SU-DHL-6 (cell line): ENCODE measurements around the gene ZNRF1.
"Not testable (repeated sequence)": the region's sequence is repeated elsewhere in the genome, so short reads cannot be mapped to it uniquely, and the experiment has no call there.

Experiments
- H2AFZ ChIP-seq: fragments of 200-600 bp; sonication (generic); 2 replicates; pipeline ENCODE4 v1.6.1; 2014; ENCODE audit warnings: low read depth, mild to moderate bottlenecking, moderate library complexity, mixed read lengths, antibody characterized with exemption, low read length; ENCODE audit not compliant: severe bottlenecking
- H3F3A ChIP-seq: fragments of 200-600 bp; shearing (Covaris generic); 2 replicates; pipeline ENCODE4 v1.6.0; 2016; ENCODE audit warnings: antibody characterized with exemption, mild to moderate bottlenecking; ENCODE audit not compliant: insufficient read depth
- H3K27ac ChIP-seq: fragments of 200-600 bp; sonication (generic); 2 replicates; pipeline ENCODE4 v1.5.1; 2016; ENCODE audit warnings: low read depth, mild to moderate bottlenecking, low read length, moderate library complexity, mixed read lengths
- H3K27me3 ChIP-seq: fragments of 200-600 bp; sonication (generic), shearing (Covaris generic); 2 replicates; pipeline ENCODE4 v1.6.0; 2014; ENCODE audit warnings: mild to moderate bottlenecking, low read length
- H3K36me3 ChIP-seq: fragments of 200-600 bp; sonication (generic); 2 replicates; pipeline ENCODE4 v1.6.1; 2014; ENCODE audit warnings: mild to moderate bottlenecking, low read length, mixed read lengths
- H3K4me2 ChIP-seq: fragments of 300-600, 200-600 bp; shearing (Covaris generic), sonication (generic); 2 replicates; pipeline ENCODE4 v1.6.0; 2014; ENCODE audit warnings: low read length, low read depth, mild to moderate bottlenecking; ENCODE audit not compliant: poor library complexity, severe bottlenecking
- H3K4me3 ChIP-seq: fragments of 200-600 bp; sonication (generic); 2 replicates; pipeline ENCODE4 v1.5.1; 2014; ENCODE audit warnings: antibody characterized with exemption, low read length, mild to moderate bottlenecking, mixed read lengths; ENCODE audit not compliant: insufficient read depth, poor library complexity, severe bottlenecking
- H3K79me2 ChIP-seq: fragments of 200-600 bp; sonication (generic); 2 replicates; pipeline ENCODE4 v1.6.1; 2014; ENCODE audit warnings: mild to moderate bottlenecking, low read length, moderate library complexity; ENCODE audit not compliant: insufficient read depth
- H3K9ac ChIP-seq: fragments of 200-600 bp; sonication (generic); 2 replicates; pipeline ENCODE4 v1.7.0; 2014; ENCODE audit warnings: mild to moderate bottlenecking, low read length
- H3K9me2 ChIP-seq: fragments of 200-600 bp; sonication (generic); replicated peaks from 2 replicates; pipeline ENCODE4 v1.6.1; 2014; ENCODE audit warnings: low read length; ENCODE audit not compliant: insufficient read depth
- H3K9me3 ChIP-seq: fragments of 200-600 bp; sonication (generic); 2 replicates; pipeline ENCODE4 v1.6.1; 2014; ENCODE audit warnings: low read length, mixed read lengths; ENCODE audit not compliant: insufficient read depth
- H4K20me1 ChIP-seq: fragments of 200-600 bp; sonication (generic); 2 replicates; pipeline ENCODE4 v1.6.1; 2014; ENCODE audit warnings: low read depth, mild to moderate bottlenecking, antibody characterized with exemption, low read length, moderate library complexity, mixed read lengths
- EZH2phosphoT487 ChIP-seq: fragments of 200-600 bp; sonication (generic), shearing (Covaris generic); conservative IDR thresholded peaks from 2 replicates; pipeline ENCODE4 v1.6.1; 2018; ENCODE audit warnings: mild to moderate bottlenecking, antibody characterized with exemption, low read length, moderate library complexity, mixed read lengths
- TF ChIP-seq, protein P1 (sequence below): fragments of 200-600 bp; sonication (generic); IDR thresholded peaks from one replicate; pipeline ENCODE4 v1.5.1; 2017; ENCODE audit warnings: antibody characterized with exemption, mild to moderate bottlenecking, low read length, moderate library complexity; ENCODE audit not compliant: insufficient read depth, poor library complexity, severe bottlenecking

Gene ZNRF1

DNA sequence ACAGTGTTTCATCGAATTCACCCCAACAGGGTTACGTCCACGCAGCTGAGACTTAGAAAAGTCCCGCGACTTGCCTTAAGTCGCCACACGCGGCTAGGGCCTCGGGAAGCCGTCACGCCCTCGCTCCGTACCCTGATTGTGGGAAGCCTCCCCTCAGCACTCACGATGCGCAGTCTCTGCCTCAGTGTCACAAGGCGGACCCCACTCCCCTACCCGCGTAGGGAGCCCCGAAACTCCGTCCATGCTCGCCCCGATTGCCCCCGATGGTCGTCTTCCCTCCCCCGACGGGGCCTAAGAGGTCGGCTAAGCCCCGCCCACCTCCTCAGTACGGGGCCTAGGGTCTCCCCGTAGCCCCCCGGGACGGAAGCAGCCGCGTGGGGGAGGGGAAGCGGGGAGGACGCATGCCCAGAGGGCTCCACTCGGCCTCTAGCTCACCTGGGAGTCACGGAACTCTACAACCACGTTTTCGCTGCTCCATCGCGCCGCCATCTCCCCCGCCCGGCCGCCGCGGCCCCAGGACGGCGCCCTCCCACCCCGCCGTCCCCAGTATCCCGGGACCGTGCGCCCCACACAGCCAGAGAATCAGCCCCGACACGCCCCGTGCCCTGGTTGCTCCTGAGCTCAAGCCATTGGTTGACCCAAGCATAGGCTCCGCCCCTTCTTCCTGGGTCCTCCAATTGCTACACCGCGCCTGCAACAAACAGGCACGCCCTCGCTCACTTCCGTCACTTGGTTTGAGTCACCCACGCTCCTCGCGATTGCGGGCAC lies 14.1 kb upstream of the ZNRF1 start, which contains the start of gene WDR59:
WDR59 (minus strand) TSS at position 595 of the 768 bp plus-strand sequence; CDS start at position 489, 106 bp downstream.
- H3K9ac ChIP-seq: peak within 1 kb of the TSS; percentile 83
- H3K4me2 ChIP-seq: peak within 1 kb of the TSS; percentile 92
- H3K36me3 ChIP-seq: no peaks in the 10 kb centered on the region
- H3K9me3 ChIP-seq: no peaks in the 10 kb centered on the region
- H3K4me3 ChIP-seq: peak within 1 kb of the TSS; percentile 92
- H3K9me2 ChIP-seq: no peaks in the 10 kb centered on the region
- no peak for TF ChIP-seq EZH2phosphoT487
- TF ChIP-seq, protein P1, sequence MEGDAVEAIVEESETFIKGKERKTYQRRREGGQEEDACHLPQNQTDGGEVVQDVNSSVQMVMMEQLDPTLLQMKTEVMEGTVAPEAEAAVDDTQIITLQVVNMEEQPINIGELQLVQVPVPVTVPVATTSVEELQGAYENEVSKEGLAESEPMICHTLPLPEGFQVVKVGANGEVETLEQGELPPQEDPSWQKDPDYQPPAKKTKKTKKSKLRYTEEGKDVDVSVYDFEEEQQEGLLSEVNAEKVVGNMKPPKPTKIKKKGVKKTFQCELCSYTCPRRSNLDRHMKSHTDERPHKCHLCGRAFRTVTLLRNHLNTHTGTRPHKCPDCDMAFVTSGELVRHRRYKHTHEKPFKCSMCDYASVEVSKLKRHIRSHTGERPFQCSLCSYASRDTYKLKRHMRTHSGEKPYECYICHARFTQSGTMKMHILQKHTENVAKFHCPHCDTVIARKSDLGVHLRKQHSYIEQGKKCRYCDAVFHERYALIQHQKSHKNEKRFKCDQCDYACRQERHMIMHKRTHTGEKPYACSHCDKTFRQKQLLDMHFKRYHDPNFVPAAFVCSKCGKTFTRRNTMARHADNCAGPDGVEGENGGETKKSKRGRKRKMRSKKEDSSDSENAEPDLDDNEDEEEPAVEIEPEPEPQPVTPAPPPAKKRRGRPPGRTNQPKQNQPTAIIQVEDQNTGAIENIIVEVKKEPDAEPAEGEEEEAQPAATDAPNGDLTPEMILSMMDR: no peak
- H3K27ac ChIP-seq: no peak within 1 kb of the TSS
- H3K79me2 ChIP-seq: peaks cover 32% of the 10 kb centered on the region
- no peaks in the 10 kb centered on the region for H3K27me3 ChIP-seq
- H3F3A ChIP-seq: no peaks in the 10 kb centered on the region
- no peaks in the 10 kb centered on the region for H4K20me1 ChIP-seq
- peak within 1 kb of the TSS; percentile 79 for H2AFZ ChIP-seq

DNA sequence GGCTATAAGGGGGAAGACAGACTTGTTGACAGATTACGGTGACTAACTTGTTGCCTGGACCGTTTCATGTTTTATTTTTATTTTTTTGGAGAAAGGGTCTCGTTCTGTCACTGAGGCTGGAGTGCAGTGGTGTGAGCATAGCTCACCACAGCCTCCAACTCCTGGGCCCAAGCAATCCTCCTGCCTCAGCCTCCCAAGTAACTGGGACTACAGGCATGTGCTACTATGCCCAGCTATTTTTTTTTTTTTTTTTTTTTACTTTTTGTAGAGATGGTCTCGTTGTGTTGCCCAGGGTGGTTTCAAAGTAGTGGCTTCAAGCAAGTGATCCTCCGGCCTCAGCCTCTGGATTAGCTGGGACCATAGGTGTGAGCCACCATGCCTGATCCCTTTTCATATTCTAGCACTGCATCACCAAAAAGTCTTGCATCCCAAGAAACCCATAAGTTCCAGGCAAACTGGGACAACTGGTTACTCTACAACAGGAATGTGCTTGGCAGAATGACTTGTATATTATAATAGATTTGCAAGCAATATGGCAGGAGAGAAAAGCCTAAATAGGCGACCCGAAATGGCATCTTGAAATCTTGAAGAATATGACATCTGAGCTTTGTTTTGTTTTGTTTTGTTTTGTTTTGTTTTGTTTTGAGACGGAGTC lies 11.7 kb upstream of the ZNRF1 start:
- Histone ChIP-seq H3K4me3 (no peak overlapping the region), H4K20me1 (no peaks in the 10 kb centered on the region), H3K4me2 (no peak overlapping the region), H2AFZ (no peak overlapping the region), H3F3A (no peaks in the 10 kb centered on the region), H3K79me2 (peaks cover 24% of the 10 kb centered on the region), H3K9me3 (no peaks in the 10 kb centered on the region), H3K36me3 (no peaks in the 10 kb centered on the region), H3K27ac (no peak overlapping the region), H3K9me2 (no peaks in the 10 kb centered on the region), H3K9ac (no peak overlapping the region), H3K27me3 (no peaks in the 10 kb centered on the region)
- TF ChIP-seq EZH2phosphoT487: no peak
- TF ChIP-seq, protein P1: no peak

DNA sequence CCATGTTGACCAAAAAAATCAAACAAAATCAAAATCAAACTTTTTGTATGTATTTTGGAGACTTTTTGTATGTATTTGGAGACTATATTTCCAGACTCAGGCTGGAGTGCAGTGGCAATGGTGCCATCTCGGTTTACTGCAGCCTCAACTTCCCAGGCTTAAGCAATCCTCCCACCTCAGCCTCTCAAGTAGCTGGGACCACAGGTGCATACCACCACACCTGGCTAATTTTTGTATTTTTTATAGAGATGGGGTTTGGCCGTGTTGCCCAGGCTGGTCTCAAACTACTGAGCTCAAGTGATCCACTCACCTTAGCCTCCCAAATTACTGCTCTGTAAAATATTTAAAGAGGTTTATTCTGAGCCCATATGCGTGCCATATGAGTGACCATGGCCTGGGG lies 9.0 kb upstream of the ZNRF1 start:
- not testable (repeated sequence) for H3K9ac ChIP-seq, H3F3A ChIP-seq, H3K36me3 ChIP-seq, H3K9me3 ChIP-seq, H3K79me2 ChIP-seq, H2AFZ ChIP-seq, H3K4me3 ChIP-seq, H4K20me1 ChIP-seq, H3K9me2 ChIP-seq, H3K4me2 ChIP-seq, H3K27ac ChIP-seq, H3K27me3 ChIP-seq

DNA sequence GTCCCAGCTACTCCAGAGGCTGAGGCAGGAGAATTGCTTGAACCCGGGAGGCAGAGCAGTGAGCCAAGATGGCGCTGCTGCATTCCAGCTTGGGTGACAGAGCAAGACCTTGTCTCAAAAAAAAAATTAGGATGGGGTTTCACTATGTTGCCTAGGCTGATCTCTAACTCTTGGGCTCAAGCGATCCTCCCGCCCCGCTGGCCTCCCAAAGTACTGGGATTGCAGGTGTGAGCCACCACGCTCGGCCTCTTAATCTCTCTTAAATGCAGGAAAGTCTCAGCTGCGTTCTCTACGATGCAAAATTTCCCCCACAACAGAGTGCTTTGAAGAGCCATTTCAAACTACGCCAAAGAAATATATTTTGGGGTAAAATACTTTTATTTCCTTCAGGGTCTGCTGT lies 8.0 kb upstream of the ZNRF1 start:
- Histone ChIP-seq H3K9me3 (no peaks in the 10 kb centered on the region), H3K27me3 (no peaks in the 10 kb centered on the region), H3K36me3 (no peaks in the 10 kb centered on the region), H3K4me3 (no peak overlapping the region), H3K4me2 (no peak overlapping the region), H2AFZ (no peak overlapping the region), H4K20me1 (no peaks in the 10 kb centered on the region), H3K79me2 (no peaks in the 10 kb centered on the region), H3K9me2 (no peaks in the 10 kb centered on the region), H3K9ac (no peak overlapping the region), H3K27ac (no peak overlapping the region), H3F3A (no peaks in the 10 kb centered on the region)
- TF ChIP-seq, protein P1: no peak
- TF ChIP-seq EZH2phosphoT487: no peak
